WI38 (cell line): ENCODE data around the gene BTK.

ENCODE experiments used
- H3K4me3 ChIP-seq: 2 replicates; pipeline ENCODE4 v1.5.1; 2011; ENCODE audit warnings: low read depth, mild to moderate bottlenecking, control low read depth, low read length
- CTCF ChIP-seq: IDR thresholded peaks from 2 replicates; pipeline ENCODE4 v1.5.1; 2012; ENCODE audit warnings: low read depth, mild to moderate bottlenecking, control low read depth, low read length

Gene BTK

GRCh38 chrX:101385795-101386541 lies at the start of gene BTK:
BTK (minus strand) TSS chrX:101386191; CDS start chrX:101375284, 10,907 bp downstream.
- no peak within 1 kb of the TSS for H3K4me3 ChIP-seq
- TF ChIP-seq CTCF = no peak

GRCh38 chrX:101430457-101431078 lies 44.6 kb upstream of the BTK start:
- TF ChIP-seq CTCF = no peak
- no peak overlapping the region for H3K4me3 ChIP-seq

GRCh38 chrX:101429934-101430333 lies 43.9 kb upstream of the BTK start:
- no peak overlapping the region for H3K4me3 ChIP-seq
- TF ChIP-seq CTCF = no peak

GRCh38 chrX:101427954-101428353 lies 42.0 kb upstream of the BTK start:
- H3K4me3 ChIP-seq = no peak overlapping the region
- no peak for TF ChIP-seq CTCF

- no peak for TF ChIP-seq CTCF
- no peak overlapping the region for H3K4me3 ChIP-seq
These were observed 33.5 kb upstream of the BTK start for GRCh38 chrX:101419489-101419888.

GRCh38 chrX:101417981-101418841 lies 32.2 kb upstream of the BTK start:
- no peak for TF ChIP-seq CTCF
- peak overlapping the region; percentile 52 for H3K4me3 ChIP-seq
